Dendritic cell treated with granulocyte-macrophage colony-stimulating factor and Interleukin-4, amounts not matched to agents 40 ng/mL and 50 ng/mL, for 4 days (primary cell): Measurements from ENCODE around the gene GADD45G.
A peak's percentile ranks its signal among the peaks of the same experiment; 100 is the strongest.

Source experiments
- H3K27ac Mint-ChIP-seq: one replicate; pipeline ENCODE4 v1.8.0; 2022; ENCODE audit warnings: mild to moderate bottlenecking, mixed read lengths
- H3K27me3 Mint-ChIP-seq: one replicate; pipeline ENCODE4 v1.8.0; 2022; ENCODE audit warnings: mild to moderate bottlenecking, mixed read lengths
- H3K36me3 Mint-ChIP-seq: one replicate; pipeline ENCODE4 v1.8.0; 2022; ENCODE audit warnings: low read depth, mixed read lengths
- H3K4me1 Mint-ChIP-seq: one replicate; pipeline ENCODE4 v1.8.0; 2022; ENCODE audit warnings: low read depth, mixed read lengths
- H3K4me3 Mint-ChIP-seq: one replicate; pipeline ENCODE4 v1.8.0; 2022; ENCODE audit warnings: mild to moderate bottlenecking, moderate library complexity, mixed read lengths
- H3K9me3 Mint-ChIP-seq: one replicate; pipeline ENCODE4 v1.8.0; 2022; ENCODE audit warnings: mixed read lengths
- intact Hi-C: fragments of 100-400 bp; cut with micrococcal nuclease; formaldehyde crosslinking; loops from one replicate; pipeline ENCODE4 v1.15.0; 2022

The GADD45G gene

DNA sequence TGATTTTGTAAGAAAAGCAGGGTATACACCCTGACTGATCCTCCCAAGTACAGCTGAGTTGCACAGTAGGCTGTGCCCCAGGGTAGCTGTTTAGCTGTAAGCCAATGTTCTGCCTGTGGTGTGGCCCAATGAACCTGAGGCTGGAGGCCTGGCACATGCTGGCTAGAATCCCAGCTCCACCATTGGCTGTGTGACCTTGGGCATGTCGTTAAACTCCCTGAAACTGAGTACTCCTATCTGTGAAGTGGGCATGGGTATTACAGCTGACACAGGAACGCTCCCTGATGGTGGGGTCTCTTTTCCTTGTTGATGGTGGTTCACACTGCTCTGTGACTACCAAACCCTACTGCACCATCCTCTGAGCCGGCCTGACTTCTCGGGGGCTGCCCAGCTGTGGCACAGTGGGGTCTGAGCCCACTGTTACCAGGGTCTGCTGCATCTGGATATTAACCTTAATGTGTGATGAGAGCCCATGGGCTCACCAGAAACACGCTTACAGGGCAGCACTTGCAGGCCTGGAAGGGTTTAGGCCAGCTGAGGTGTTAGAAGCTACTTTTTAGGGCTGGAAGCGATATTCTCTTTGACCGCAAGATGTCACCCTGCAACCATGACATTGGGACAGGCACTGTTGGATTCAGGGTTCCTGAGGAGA, 7.0 kb upstream of the GADD45G start:
- H3K27me3 Mint-ChIP-seq, result peaks cover 9% of the 10 kb centered on the region
- no peak overlapping the region for H3K4me3 Mint-ChIP-seq
- H3K9me3 Mint-ChIP-seq, result no peaks in the 10 kb centered on the region
- peaks cover 5% of the 10 kb centered on the region for H3K4me1 Mint-ChIP-seq
- no peak overlapping the region for H3K27ac Mint-ChIP-seq
- intact Hi-C loops, result loop anchor here (1.0 kb wide), 1 partner anchor 504 kb away; no protein-coding TSS in a partner anchor
- H3K36me3 Mint-ChIP-seq, result no peaks in the 10 kb centered on the region

DNA sequence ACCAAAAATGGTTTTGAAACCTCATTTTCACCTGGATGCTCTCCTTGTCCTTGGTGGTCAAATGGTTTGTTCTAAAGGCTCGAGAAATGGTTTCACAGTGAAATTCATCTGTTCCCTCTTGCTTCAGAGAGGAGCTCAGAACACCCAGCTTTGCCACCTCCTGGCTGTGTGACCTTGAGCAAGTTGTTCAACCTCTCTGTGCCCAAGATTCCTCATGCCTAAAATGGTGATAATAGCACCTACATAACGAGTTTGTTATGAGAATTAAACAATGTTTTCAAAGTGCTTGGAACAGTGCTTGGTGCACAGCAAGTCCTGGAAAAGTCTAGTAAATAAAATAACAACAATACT, 6.5 kb upstream of the GADD45G start:
- no peak overlapping the region for H3K4me3 Mint-ChIP-seq
- H3K4me1 Mint-ChIP-seq, result peaks cover 9% of the 10 kb centered on the region
- peaks cover 10% of the 10 kb centered on the region for H3K27me3 Mint-ChIP-seq
- H3K36me3 Mint-ChIP-seq, result no peaks in the 10 kb centered on the region
- H3K9me3 Mint-ChIP-seq, result no peaks in the 10 kb centered on the region
- H3K27ac Mint-ChIP-seq, result no peak overlapping the region
- intact Hi-C loops, result loop anchor here (1.0 kb wide), 1 partner anchor 504 kb away; no protein-coding TSS in a partner anchor

DNA sequence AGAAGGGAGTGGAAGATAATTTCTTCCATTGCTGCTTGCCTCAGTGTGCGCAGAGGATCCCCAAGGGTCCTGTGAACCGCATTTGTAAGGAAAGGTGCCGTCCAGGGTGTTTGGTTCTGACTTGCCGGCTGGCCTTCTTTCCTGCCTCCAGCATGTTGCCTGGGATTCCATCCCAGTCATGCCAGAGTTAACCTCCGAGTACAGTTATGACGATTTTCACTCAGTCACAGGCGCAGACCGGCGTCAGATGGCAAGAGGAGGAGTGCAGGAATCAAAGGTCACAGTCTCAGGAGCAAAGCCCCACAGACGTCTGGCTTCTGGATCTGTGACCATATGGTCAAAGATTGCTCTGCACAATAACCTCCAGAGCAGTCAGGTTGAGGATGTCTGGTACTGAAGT, 5.9 kb upstream of the GADD45G start:
- intact Hi-C loops, result loop anchor here (1.0 kb wide), 1 partner anchor 503 kb away; no protein-coding TSS in a partner anchor
- Mint-ChIP-seq H3K4me1 (peaks cover 10% of the 10 kb centered on the region), H3K27ac (no peak overlapping the region), H3K27me3 (peaks cover 12% of the 10 kb centered on the region), H3K4me3 (no peak overlapping the region), H3K36me3 (no peaks in the 10 kb centered on the region), H3K9me3 (no peaks in the 10 kb centered on the region)

DNA sequence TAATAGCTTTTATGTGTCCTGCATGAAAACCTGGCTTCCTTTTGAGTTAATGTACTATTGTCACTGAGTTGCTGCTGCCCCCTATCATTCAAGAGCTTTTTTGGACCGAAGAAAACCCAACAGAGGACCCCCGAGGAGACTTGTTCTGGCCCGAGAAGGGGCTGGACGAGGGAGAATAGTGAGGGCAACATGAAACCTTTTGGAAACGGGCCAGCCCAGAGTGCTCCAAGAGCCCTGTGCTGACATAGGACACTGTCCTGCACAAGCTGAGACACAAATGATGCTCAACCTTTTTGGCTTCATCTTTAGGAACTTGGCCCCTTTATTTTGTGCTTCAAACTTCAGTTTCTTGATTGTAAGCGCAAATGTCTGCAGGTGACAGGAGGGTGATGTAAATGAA, 4.0 kb upstream of the GADD45G start:
- Mint-ChIP-seq H3K27me3 (peaks cover 13% of the 10 kb centered on the region), H3K27ac (no peak overlapping the region), H3K4me3 (no peak overlapping the region), H3K9me3 (no peaks in the 10 kb centered on the region), H3K4me1 (peaks cover 12% of the 10 kb centered on the region), H3K36me3 (peaks cover 11% of the 10 kb centered on the region)
- intact Hi-C loops, result no loop called here

DNA sequence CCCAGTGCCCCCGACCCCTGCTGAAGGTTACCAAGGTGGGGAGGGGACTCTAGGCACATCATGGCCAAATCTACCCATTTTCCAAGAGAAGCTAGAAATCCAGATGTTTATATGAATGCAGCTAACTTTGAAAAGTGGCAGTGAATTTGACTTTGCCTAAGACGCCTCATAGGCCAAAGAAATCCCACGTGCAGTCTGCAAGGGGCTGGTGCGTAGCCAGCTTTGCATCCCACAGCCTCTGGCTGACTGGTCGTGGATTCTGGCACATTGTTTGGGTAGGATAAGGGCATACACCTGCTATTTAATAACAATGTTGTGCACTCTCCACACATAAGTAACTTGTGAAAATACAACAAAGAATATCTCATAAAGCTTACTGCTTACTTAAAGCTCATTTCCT, 3.5 kb upstream of the GADD45G start:
- Mint-ChIP-seq H3K27ac (no peak overlapping the region), H3K36me3 (peaks cover 16% of the 10 kb centered on the region), H3K4me3 (no peak overlapping the region), H3K4me1 (peaks cover 16% of the 10 kb centered on the region), H3K27me3 (peaks cover 13% of the 10 kb centered on the region), H3K9me3 (no peaks in the 10 kb centered on the region)
- intact Hi-C loops, result no loop called here

DNA sequence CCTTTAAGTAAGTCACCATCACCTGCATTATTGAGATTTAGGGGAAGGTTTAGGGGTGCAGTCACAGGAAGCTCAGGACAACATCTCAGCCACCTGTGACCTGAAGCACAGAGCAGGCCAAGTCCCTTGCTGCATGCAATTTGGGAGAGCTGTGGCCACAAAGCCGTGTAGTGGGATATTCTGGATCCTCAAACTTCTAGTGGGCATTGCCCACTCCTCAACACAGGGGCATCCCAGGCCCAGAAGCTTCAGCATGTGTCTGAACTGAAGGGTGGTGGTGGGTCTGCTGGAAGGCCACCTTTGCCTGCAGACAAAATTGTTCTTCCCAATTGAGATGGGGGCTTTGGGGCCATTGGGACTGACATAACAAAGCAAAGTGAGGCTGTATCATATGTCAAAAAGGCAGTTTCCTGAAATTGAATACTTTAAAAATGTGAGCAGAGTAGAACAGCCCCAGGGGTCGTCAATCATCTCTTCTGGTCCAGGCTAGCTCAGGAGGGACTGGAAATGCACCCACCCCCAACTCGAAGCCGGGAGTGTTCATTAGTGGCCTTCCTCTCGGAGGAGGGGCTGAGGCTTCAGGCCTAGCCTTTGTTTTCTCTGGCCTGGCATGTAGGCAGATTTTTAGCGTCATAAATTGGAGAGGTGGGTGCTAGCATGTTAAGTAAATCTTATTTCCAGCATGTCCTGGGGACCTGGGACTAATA, 2.8 kb upstream of the GADD45G start:
- Mint-ChIP-seq H3K4me3 (no peak overlapping the region), H3K27me3 (peaks cover 13% of the 10 kb centered on the region), H3K27ac (no peak overlapping the region), H3K9me3 (no peaks in the 10 kb centered on the region), H3K36me3 (peaks cover 23% of the 10 kb centered on the region), H3K4me1 (peaks cover 23% of the 10 kb centered on the region)
- intact Hi-C loops, result loop anchor here (1.0 kb wide), 1 partner anchor 497 kb away; no protein-coding TSS in a partner anchor

DNA sequence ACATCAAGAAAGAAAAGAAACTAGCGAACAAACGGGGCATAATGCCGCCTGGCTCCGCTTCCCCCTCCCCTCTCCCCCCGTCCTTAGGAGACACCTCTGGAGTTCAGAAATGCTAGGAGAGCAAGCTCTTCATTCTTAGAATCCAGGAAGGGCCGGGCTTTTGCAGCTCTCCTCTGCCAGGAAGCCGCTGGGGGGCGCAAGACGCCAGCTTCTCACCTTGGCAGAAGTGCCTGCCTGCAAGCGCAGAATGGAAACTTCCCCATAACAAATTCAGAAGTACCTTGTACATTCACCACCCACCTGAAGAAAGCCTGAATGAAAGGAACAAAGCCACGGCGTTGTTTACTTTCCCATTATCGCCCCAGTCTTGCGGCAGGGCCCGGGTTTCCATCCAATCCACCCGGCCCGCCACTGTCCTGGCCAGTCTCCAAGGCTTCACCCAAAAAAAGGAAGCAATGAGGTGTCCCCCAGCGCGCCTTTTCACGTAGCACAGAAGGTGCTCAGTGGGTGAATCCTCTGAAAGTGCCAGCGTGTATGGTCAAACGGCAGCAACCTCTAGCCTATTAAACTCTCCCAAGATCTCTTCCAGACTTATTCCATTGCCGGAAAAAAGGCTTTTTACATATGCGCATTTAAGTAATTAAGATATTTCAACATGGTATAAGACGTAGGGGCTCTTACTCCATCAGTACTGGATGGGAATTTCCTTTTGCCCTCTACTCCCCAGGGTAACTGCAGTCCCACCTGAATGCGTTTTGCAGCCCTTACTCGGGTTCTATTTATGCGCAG, 1.6 kb upstream of the GADD45G start:
- Mint-ChIP-seq H3K27me3 (peaks cover 11% of the 10 kb centered on the region), H3K36me3 (peaks cover 29% of the 10 kb centered on the region), H3K4me3 (peak overlapping the region; percentile 73), H3K9me3 (no peaks in the 10 kb centered on the region), H3K27ac (peak overlapping the region; percentile 34), H3K4me1 (peaks cover 28% of the 10 kb centered on the region)
- intact Hi-C loops, result loop anchor here (1.0 kb wide), 4 partner anchors 316 to 499 kb away; no protein-coding TSS in a partner anchor

DNA sequence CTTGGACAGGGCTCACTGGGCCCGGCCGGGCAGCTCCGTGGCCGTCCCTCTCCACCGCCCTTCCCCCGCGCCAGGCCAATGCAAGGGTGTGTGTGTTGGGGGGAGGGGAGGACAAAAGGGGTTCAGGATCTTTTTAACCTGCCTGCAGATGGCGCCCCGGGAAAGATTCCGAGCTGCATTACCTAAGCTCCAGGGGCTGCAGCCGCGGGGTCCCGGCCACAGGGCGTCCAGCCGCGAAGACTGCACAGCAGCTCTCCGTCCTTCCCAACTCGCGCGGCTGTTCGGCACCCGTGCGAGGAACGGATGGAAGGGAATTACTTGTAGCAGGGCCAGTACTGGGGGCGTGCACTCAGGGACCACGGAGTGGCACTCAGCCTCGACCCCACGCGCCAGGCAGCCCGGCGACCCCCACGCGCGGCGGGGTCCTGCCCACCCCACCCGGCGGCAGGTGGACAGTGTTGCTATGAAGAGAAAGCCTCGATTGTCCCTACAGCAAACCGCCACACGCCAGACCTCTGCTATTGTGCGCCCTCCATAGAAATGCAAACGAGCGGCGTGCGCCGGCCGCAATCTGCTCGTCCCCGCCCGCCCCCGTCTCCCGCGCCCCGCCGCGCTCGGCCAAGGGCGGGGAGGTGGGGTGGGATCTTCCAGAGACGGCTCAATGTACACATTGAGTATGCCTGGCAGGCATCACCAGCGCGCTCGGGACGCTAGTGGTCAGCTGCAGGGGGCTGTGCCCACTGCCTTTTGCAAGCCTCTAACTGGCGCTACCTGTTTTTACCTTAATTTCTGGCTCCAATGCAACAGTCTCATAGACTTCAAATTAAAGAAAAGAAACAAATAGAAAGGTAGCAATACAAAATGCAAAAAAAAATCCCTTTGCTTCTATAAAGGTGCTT, 796 bp upstream of the GADD45G start:
- intact Hi-C loops, result loop anchor here (1.0 kb wide), 3 partner anchors 315 to 498 kb away; no protein-coding TSS in a partner anchor
- peaks cover 28% of the 10 kb centered on the region for H3K4me1 Mint-ChIP-seq
- peak overlapping the region; percentile 34 for H3K27ac Mint-ChIP-seq
- H3K36me3 Mint-ChIP-seq, result peaks cover 29% of the 10 kb centered on the region
- peaks cover 14% of the 10 kb centered on the region for H3K27me3 Mint-ChIP-seq
- H3K4me3 Mint-ChIP-seq, result peak overlapping the region; percentile 73
- H3K9me3 Mint-ChIP-seq, result no peaks in the 10 kb centered on the region

DNA sequence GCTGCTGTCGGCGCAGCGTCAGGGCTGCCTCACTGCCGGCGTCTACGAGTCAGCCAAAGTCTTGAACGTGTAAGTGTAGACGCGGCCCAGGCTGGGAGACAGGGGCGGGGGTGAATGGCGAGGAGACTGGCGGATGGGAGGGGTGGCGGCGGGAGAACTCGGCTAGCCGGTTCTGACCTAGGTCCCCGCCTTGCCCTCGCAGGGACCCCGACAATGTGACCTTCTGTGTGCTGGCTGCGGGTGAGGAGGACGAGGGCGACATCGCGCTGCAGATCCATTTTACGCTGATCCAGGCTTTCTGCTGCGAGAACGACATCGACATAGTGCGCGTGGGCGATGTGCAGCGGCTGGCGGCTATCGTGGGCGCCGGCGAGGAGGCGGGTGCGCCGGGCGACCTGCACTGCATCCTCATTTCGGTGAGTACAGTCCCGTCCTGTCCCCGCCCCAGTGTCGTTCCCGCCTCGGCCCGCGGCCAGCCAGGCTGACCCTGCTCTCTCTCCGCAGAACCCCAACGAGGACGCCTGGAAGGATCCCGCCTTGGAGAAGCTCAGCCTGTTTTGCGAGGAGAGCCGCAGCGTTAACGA, 745 bp downstream of the GADD45G start:
- Mint-ChIP-seq H3K4me3 (peak overlapping the region; percentile 94), H3K4me1 (peaks cover 35% of the 10 kb centered on the region), H3K27me3 (peaks cover 22% of the 10 kb centered on the region), H3K9me3 (no peaks in the 10 kb centered on the region), H3K27ac (peak overlapping the region; percentile 97), H3K36me3 (peaks cover 29% of the 10 kb centered on the region)
- intact Hi-C loops, result loop anchor here (1.0 to 5.0 kb wide), 2 partner anchors 56 to 112 kb away; no protein-coding TSS in a partner anchor

DNA sequence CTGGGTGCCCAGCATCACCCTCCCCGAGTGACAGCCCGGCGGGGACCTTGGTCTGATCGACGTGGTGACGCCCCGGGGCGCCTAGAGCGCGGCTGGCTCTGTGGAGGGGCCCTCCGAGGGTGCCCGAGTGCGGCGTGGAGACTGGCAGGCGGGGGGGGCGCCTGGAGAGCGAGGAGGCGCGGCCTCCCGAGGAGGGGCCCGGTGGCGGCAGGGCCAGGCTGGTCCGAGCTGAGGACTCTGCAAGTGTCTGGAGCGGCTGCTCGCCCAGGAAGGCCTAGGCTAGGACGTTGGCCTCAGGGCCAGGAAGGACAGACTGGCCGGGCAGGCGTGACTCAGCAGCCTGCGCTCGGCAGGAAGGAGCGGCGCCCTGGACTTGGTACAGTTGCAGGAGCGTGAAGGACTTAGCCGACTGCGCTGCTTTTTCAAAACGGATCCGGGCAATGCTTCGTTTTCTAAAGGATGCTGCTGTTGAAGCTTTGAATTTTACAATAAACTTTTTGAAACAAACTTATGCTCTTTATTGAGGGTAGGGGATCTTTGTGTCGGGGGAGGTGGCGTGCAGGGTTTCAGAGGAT, 1.3 kb downstream of the GADD45G start:
- H3K27me3 Mint-ChIP-seq, result peaks cover 23% of the 10 kb centered on the region
- intact Hi-C loops, result loop anchor here (5.0 kb wide), 1 partner anchor 111 kb away; no protein-coding TSS in a partner anchor
- peaks cover 29% of the 10 kb centered on the region for H3K36me3 Mint-ChIP-seq
- peaks cover 37% of the 10 kb centered on the region for H3K4me1 Mint-ChIP-seq
- no peaks in the 10 kb centered on the region for H3K9me3 Mint-ChIP-seq
- peak overlapping the region; percentile 97 for H3K27ac Mint-ChIP-seq
- peak overlapping the region; percentile 94 for H3K4me3 Mint-ChIP-seq

DNA sequence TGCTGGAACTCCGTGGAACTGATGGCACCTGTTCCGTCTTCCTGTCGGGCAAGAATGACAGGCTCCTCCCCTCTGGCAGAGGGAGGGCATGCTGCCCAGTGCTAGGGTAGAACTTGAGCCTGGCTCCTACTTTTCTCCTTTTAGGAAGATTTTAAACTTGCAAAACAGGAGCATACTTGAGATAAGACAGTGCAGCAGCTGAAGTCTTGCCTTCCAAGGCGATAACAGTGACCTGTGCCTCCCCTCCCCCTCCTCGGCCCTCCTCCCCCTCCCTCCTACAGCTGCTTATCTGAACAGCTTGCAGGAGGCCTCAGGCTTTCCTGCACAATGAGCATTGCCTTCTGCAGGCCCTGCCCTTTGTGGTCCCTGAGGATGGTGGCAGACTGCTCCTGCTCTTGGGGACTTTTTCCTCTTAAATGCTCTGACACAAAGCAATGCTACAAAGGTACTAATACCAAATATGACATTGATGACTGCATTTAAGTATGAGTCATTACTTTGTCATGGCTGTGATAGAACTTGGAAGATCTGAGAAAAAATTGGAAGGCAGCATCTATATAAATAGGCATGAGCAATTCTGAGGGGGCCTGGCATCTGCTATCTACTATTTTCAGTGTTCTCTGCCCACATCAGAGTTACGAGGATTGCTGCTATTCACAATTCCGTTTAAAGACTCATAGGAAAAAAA, 2.0 kb downstream of the GADD45G start:
- Mint-ChIP-seq H3K27ac (peak overlapping the region; percentile 97), H3K27me3 (peaks cover 26% of the 10 kb centered on the region), H3K9me3 (no peaks in the 10 kb centered on the region), H3K36me3 (peaks cover 29% of the 10 kb centered on the region), H3K4me1 (peaks cover 37% of the 10 kb centered on the region), H3K4me3 (peak overlapping the region; percentile 94)
- intact Hi-C loops, result loop anchor here (5.0 kb wide), 1 partner anchor 111 kb away; no protein-coding TSS in a partner anchor
